Uterus (tissue), 2 donors: ENCODE measurements around the gene HRAS.
A peak's percentile ranks its signal among the peaks of the same experiment; 100 is the strongest.

Source experiments
- POLR2A ChIP-seq, 2 donors: fragments of 450-650 bp; IDR thresholded peaks; one replicate each; pipeline ENCODE4 v1.6.1; 2016; ENCODE audit warnings: antibody characterized with exemption in 2 of 2, mild to moderate bottlenecking in 1 of 2, moderate library complexity in 1 of 2
- TF ChIP-seq, protein P1 (sequence below), 4 experiments: fragments of 200-600 bp in 2 of 4; fragments of 450-650 bp in 2 of 4; sonication (generic) in 2 of 4; IDR thresholded peaks; one replicate each; pipeline ENCODE4 v1.5.1; 2016 to 2019; ENCODE audit warnings: antibody characterized with exemption in 4 of 4, mild to moderate bottlenecking in 2 of 4, moderate library complexity in 1 of 4

DNA sequence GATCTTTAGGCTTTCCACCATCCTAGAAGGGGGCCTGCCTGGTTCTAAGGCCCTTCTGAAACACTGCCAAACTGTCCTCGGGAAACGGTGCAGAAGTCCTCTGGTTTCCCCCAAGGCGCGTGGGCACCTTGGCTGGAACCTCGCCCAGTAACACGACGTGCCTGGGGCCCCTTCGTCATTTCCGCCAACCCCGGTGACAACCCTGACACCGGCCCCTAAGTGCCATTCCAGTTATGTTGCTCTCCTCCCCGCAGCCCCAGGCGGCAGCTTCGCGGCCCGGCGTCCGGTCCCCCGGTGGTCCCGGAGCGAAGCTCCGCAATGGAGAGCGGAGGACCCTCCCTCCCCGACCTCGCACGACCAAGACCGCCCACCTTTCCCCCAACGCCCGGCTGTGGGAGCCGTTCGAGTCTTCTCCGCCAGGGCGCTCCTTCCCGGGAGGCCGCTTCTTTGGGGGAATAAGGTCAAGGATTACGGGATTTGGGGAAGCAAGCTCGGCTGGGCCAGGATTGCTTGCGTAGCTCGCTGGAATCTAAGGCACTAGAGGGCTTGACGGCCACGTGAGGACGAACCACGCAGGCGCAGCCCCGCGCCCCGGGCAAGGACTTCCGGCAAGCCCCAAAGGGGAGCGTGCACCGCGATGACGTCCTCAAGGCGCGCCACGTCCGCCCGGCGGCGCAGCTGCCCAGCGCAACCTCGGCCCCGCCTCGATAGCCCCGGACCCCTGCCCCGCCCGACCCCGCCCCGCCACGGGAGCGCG is 29.0 kb downstream of the HRAS start:
- peak; percentile 48 to 68 for TF ChIP-seq POLR2A (IDR thresholded peaks at IDR 0.05)
- TF ChIP-seq, protein P1, sequence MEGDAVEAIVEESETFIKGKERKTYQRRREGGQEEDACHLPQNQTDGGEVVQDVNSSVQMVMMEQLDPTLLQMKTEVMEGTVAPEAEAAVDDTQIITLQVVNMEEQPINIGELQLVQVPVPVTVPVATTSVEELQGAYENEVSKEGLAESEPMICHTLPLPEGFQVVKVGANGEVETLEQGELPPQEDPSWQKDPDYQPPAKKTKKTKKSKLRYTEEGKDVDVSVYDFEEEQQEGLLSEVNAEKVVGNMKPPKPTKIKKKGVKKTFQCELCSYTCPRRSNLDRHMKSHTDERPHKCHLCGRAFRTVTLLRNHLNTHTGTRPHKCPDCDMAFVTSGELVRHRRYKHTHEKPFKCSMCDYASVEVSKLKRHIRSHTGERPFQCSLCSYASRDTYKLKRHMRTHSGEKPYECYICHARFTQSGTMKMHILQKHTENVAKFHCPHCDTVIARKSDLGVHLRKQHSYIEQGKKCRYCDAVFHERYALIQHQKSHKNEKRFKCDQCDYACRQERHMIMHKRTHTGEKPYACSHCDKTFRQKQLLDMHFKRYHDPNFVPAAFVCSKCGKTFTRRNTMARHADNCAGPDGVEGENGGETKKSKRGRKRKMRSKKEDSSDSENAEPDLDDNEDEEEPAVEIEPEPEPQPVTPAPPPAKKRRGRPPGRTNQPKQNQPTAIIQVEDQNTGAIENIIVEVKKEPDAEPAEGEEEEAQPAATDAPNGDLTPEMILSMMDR (IDR thresholded peaks at IDR 0.05) = peak in 1 of 4 experiments; percentile 7
